Right renal cortex interstitium (tissue), 3 donors: ENCODE data around the gene IPO8. TPM values are rescaled to one million over a fixed set of nuclear protein-coding genes. Genes with fewer than 3 reads are reported as not detected.
A peak's percentile ranks its signal among the peaks of the same experiment; 100 is the strongest.

ENCODE experiments used
- DNase-seq, 3 donors: peaks; one replicate each; pipeline ENCODE4 v3.0.0-alpha.2; 2013; ENCODE audit warnings: low read depth in 3 of 3, low spot score in 2 of 3
- polyA plus RNA-seq, 3 donors: library from polyadenylated mRNA; unstranded; fragments of 120-200 nt; gene quantifications; one replicate each; pipeline ENCODE4 v1.2.1, GENCODE V29; 2013; ENCODE audit not compliant: insufficient read length in 3 of 3

IPO8 gene
- polyA plus RNA-seq: 10 to 100 TPM; 61.6 to 68.2 (median 63.0) TPM

- DNase-seq: peak; percentile 80 to 91 (median 84)
Measured at GRCh38 chr12:30695199-30696102, at the start of gene IPO8. Gene IPO8, minus strand, starts transcription at chr12:30695869. Its CDS starts 222 bp downstream, at chr12:30695647.

- no peak for DNase-seq
Measured at GRCh38 chr12:30744321-30744720, 48.7 kb upstream of the IPO8 start.

- no peak for DNase-seq
Measured at GRCh38 chr12:30740274-30740673, 44.6 kb upstream of the IPO8 start.

GRCh38 chr12:30739020-30739419, 43.4 kb upstream of the IPO8 start:
- DNase-seq: no peak

GRCh38 chr12:30732954-30733637, 37.4 kb upstream of the IPO8 start:
- DNase-seq: no peak

GRCh38 chr12:30730011-30730410, 34.3 kb upstream of the IPO8 start:
- no peak for DNase-seq

GRCh38 chr12:30729547-30729946, 33.9 kb upstream of the IPO8 start:
- DNase-seq: no peak

- no peak for DNase-seq
Measured at GRCh38 chr12:30726647-30727046, 31.0 kb upstream of the IPO8 start.

GRCh38 chr12:30725739-30726138, 30.1 kb upstream of the IPO8 start:
- no peak for DNase-seq

GRCh38 chr12:30719060-30719459, 23.4 kb upstream of the IPO8 start:
- no peak for DNase-seq

- no peak for DNase-seq
Measured at GRCh38 chr12:30707613-30708342, 12.1 kb upstream of the IPO8 start.

GRCh38 chr12:30706476-30706875, 10.8 kb upstream of the IPO8 start:
- no peak for DNase-seq

- DNase-seq: no peak
Measured at GRCh38 chr12:30701056-30701455, 5.4 kb upstream of the IPO8 start.

- no peak for DNase-seq
Measured at GRCh38 chr12:30700216-30700900, 4.7 kb upstream of the IPO8 start.

- DNase-seq: no peak
Measured at GRCh38 chr12:30698346-30698745, 2.7 kb upstream of the IPO8 start.

- DNase-seq: no peak
Measured at GRCh38 chr12:30696943-30697342, 1.3 kb upstream of the IPO8 start.

- no peak for DNase-seq
Measured at GRCh38 chr12:30696486-30696885, 817 bp upstream of the IPO8 start.

GRCh38 chr12:30696103-30696408, 387 bp upstream of the IPO8 start:
- no peak for DNase-seq

GRCh38 chr12:30694412-30695198, 1.1 kb downstream of the IPO8 start:
- DNase-seq: peak in 2 of 3 donors; percentile 9 to 33

- no peak for DNase-seq
Measured at GRCh38 chr12:30692470-30692869, 3.2 kb downstream of the IPO8 start.
